HT-29 (cell line): Measurements from ENCODE around the gene WDR36. TPM values are rescaled to one million over a fixed set of nuclear protein-coding genes. Genes with fewer than 3 reads are reported as not detected.

ENCODE experiments used
- DNase-seq: peaks from one replicate; pipeline ENCODE4 v3.0.0-alpha.2; 2015; ENCODE audit warnings: low spot score
- total RNA-seq: library from RNA; depleted of rRNA; stranded (reverse); fragments of >200 nt; shearing (Covaris generic); gene quantifications from 2 replicates; pipeline ENCODE4 v1.2.3, GENCODE V29; 2014

The WDR36 gene
- total RNA-seq, 1 experiment from 2014 or later, result 21.4 TPM

- DNase-seq, result no peak
Measured at GRCh38 chr5:111099058-111099778, 7.1 kb downstream of the WDR36 start.

- DNase-seq, result no peak
Measured at GRCh38 chr5:111106320-111106948, 14.3 kb downstream of the WDR36 start.

GRCh38 chr5:111107371-111107770 is 15.2 kb downstream of the WDR36 start:
- DNase-seq, result no peak

- DNase-seq, result no peak
Measured at GRCh38 chr5:111111956-111112355, 19.8 kb downstream of the WDR36 start.

GRCh38 chr5:111113678-111114077 is 21.5 kb downstream of the WDR36 start:
- DNase-seq, result no peak

- DNase-seq, result no peak
Measured at GRCh38 chr5:111115229-111115628, 23.1 kb downstream of the WDR36 start.

GRCh38 chr5:111116550-111116949 is 24.4 kb downstream of the WDR36 start:
- DNase-seq, result no peak

GRCh38 chr5:111117136-111117535 is 25.0 kb downstream of the WDR36 start:
- DNase-seq, result no peak

- DNase-seq, result no peak
Measured at GRCh38 chr5:111119221-111119620, 27.1 kb downstream of the WDR36 start.

- no peak for DNase-seq
Measured at GRCh38 chr5:111119856-111120255, 27.7 kb downstream of the WDR36 start.

- no peak for DNase-seq
Measured at GRCh38 chr5:111120911-111121310, 28.8 kb downstream of the WDR36 start.

GRCh38 chr5:111121926-111122325 is 29.8 kb downstream of the WDR36 start:
- no peak for DNase-seq

GRCh38 chr5:111122398-111122797 is 30.2 kb downstream of the WDR36 start:
- no peak for DNase-seq

- DNase-seq, result no peak
Measured at GRCh38 chr5:111124793-111125192, 32.6 kb downstream of the WDR36 start.

GRCh38 chr5:111126896-111127295 is 34.7 kb downstream of the WDR36 start:
- no peak for DNase-seq

GRCh38 chr5:111127453-111128195 is 35.5 kb downstream of the WDR36 start:
- no peak for DNase-seq

GRCh38 chr5:111129938-111130337 is 37.8 kb downstream of the WDR36 start:
- DNase-seq, result no peak

- no peak for DNase-seq
Measured at GRCh38 chr5:111131356-111131755, 39.2 kb downstream of the WDR36 start.

- no peak for DNase-seq
Measured at GRCh38 chr5:111132076-111132475, 39.9 kb downstream of the WDR36 start.

- DNase-seq, result no peak
Measured at GRCh38 chr5:111132731-111133435, 40.7 kb downstream of the WDR36 start.

GRCh38 chr5:111133436-111133751 is 41.2 kb downstream of the WDR36 start:
- no peak for DNase-seq

- DNase-seq, result no peak
Measured at GRCh38 chr5:111134087-111134486, 41.9 kb downstream of the WDR36 start.
